SK-N-SH (cell line): Measurements from ENCODE around the gene LOC128125822. TPM values are rescaled to one million over a fixed set of nuclear protein-coding genes. Genes with fewer than 3 reads are reported as not detected.

Source experiments
- polyA plus RNA-seq, 3 experiments: library from polyadenylated mRNA; depleted of rRNA; stranded (reverse); fragments of >200 nt; gene quantifications; 2 replicates each; pipeline ENCODE4 v1.2.3, GENCODE V29; 2012
- small RNA-seq, 7 experiments: library from RNA; depleted of rRNA; stranded (forward); fragments of <200 nt; gene quantifications; one replicate each; pipeline ENCODE3, GENCODE V24; 2012

The LOC128125822 gene

Small RNA genes within 50 kb of the gene (small RNA-seq; reads per million reads assigned to genes)
- gene AL513043.1 = 0 reads per million in 7 experiments

Other genes with a start within 250 kb of the LOC128125822 start
- 10.7 and 12.5 TPM in 2 replicates for gene PTP4A1, start within 50 bp of the LOC128125822 start, polyA plus RNA-seq (2012; rRNA removed)
- 4.4 and 5.3 TPM in 2 replicates for gene PHF3, start 63.3 kb downstream of the LOC128125822 start, polyA plus RNA-seq (2012; rRNA removed)